HepG2 (cell line): ENCODE data around the gene VSIG2. TPM values are rescaled to one million over a fixed set of nuclear protein-coding genes. Genes with fewer than 3 reads are reported as not detected.

Source experiments
- AHR ChIP-seq: IDR thresholded peaks from 2 replicates; pipeline ENCODE4 v1.6.1; 2018; ENCODE audit warnings: missing genetic modification reagents, missing compliant biosample characterization
- CHCHD3 ChIP-seq: sonication (generic); formaldehyde crosslinking; IDR thresholded peaks from 2 replicates; pipeline ENCODE4 v1.8.0; 2022; ENCODE audit warnings: mild to moderate bottlenecking, missing genetic modification reagents, moderate library complexity
- CREB1 ChIP-seq, 2 experiments: fragments of 450-650 bp in 1 of 2; IDR thresholded peaks; 2 replicates each; pipeline ENCODE4 v1.6.1; 2016 to 2017; ENCODE audit warnings: control low read depth in 1 of 2, mild to moderate bottlenecking in 1 of 2, missing compliant biosample characterization in 1 of 2, missing genetic modification characterization in 1 of 2
- EP300 ChIP-seq, 3 experiments: sonication (generic) in 1 of 3; formaldehyde crosslinking in 1 of 3; IDR thresholded peaks; 2 replicates each; pipeline versions ENCODE4 v1.5.1 to v1.6.1; 2011 to 2020; ENCODE audit warnings: low read depth in 2 of 3, low read length in 2 of 3, borderline replicate concordance in 1 of 3, improper control_type of control experiment in 1 of 3, mild to moderate bottlenecking in 1 of 3, missing genetic modification reagents in 1 of 3, moderate library complexity in 1 of 3
- FLYWCH1 ChIP-seq: sonication (generic); formaldehyde crosslinking; IDR thresholded peaks from 2 replicates; pipeline ENCODE4 v1.8.1; 2023; ENCODE audit warnings: mild to moderate bottlenecking, missing genetic modification reagents
- HDAC2 ChIP-seq: sonication (generic); formaldehyde crosslinking; IDR thresholded peaks from 2 replicates; pipeline ENCODE4 v1.4.0; 2020; ENCODE audit warnings: missing genetic modification reagents
- MAZ ChIP-seq, 2 experiments: sonication (generic) in 1 of 2; formaldehyde crosslinking in 1 of 2; IDR thresholded peaks; 2 replicates each; pipeline versions ENCODE4 v1.5.0 to v1.6.1; 2012 to 2020; ENCODE audit warnings: low read depth in 2 of 2, mild to moderate bottlenecking in 2 of 2, borderline replicate concordance in 1 of 2, improper control_type of control experiment in 1 of 2, low read length in 1 of 2, missing genetic modification reagents in 1 of 2, moderate library complexity in 1 of 2
- NONO ChIP-seq, 2 experiments: fragments of 450-650 bp in 1 of 2; sonication (generic) in 1 of 2; formaldehyde crosslinking in 1 of 2; IDR thresholded peaks in 1 of 2; conservative IDR thresholded peaks in 1 of 2; 2 replicates each; pipeline versions ENCODE4 v1.6.1 to v1.8.0; 2017 to 2022; ENCODE audit warnings: mild to moderate bottlenecking in 1 of 2, missing genetic modification reagents in 1 of 2, moderate library complexity in 1 of 2
- PRPF4 ChIP-seq: fragments of 200-400 bp; formaldehyde crosslinking; IDR thresholded peaks from 2 replicates; pipeline ENCODE4 v1.6.1; 2016; ENCODE audit warnings: low read length, low read depth; ENCODE audit not compliant: poor library complexity, severe bottlenecking
- SNAI1 ChIP-seq: sonication (generic); formaldehyde crosslinking; IDR thresholded peaks from 2 replicates; pipeline ENCODE4 v1.5.0; 2020; ENCODE audit warnings: mild to moderate bottlenecking, missing genetic modification reagents, borderline replicate concordance
- YEATS2 ChIP-seq: sonication (generic); formaldehyde crosslinking; IDR thresholded peaks from 2 replicates; pipeline ENCODE4 v1.4.0; 2020; ENCODE audit warnings: missing genetic modification reagents, borderline replicate concordance
- ZNF224 ChIP-seq: sonication (generic); formaldehyde crosslinking; IDR thresholded peaks from 2 replicates; pipeline ENCODE4 v1.5.0; 2020; ENCODE audit warnings: mild to moderate bottlenecking, missing genetic modification reagents
- ZNF232 ChIP-seq: sonication (generic); formaldehyde crosslinking; IDR thresholded peaks from 2 replicates; pipeline ENCODE4 v1.4.0; 2020; ENCODE audit warnings: missing genetic modification reagents, borderline replicate concordance
- ZNF274 ChIP-seq: sonication (generic); formaldehyde crosslinking; IDR thresholded peaks from 2 replicates; pipeline ENCODE4 v1.5.1; 2020; ENCODE audit warnings: mild to moderate bottlenecking, missing genetic modification reagents
- ZNF333 ChIP-seq: sonication (generic); formaldehyde crosslinking; IDR thresholded peaks from 2 replicates; pipeline ENCODE4 v1.4.0; 2020; ENCODE audit warnings: mild to moderate bottlenecking, missing genetic modification reagents, borderline replicate concordance
- ZNF343 ChIP-seq: sonication (generic); formaldehyde crosslinking; IDR thresholded peaks from 2 replicates; pipeline ENCODE4 v1.4.0; 2020; ENCODE audit warnings: mild to moderate bottlenecking, missing genetic modification reagents
- ZNF687 ChIP-seq: sonication (generic); formaldehyde crosslinking; IDR thresholded peaks from 2 replicates; pipeline ENCODE4 v1.5.1; 2020; ENCODE audit warnings: mild to moderate bottlenecking, missing genetic modification reagents, moderate library complexity
- ZNF704 ChIP-seq: sonication (generic); formaldehyde crosslinking; IDR thresholded peaks from 2 replicates; pipeline ENCODE4 v1.8.1; 2023; ENCODE audit warnings: mild to moderate bottlenecking, inconsistent platforms, moderate library complexity, missing genetic modification reagents, borderline replicate concordance
- ZNF749 ChIP-seq: sonication (generic); formaldehyde crosslinking; IDR thresholded peaks from 2 replicates; pipeline ENCODE4 v1.8.0; 2022; ENCODE audit warnings: mild to moderate bottlenecking, missing genetic modification reagents, moderate library complexity, borderline replicate concordance
- ZNF773 ChIP-seq: sonication (generic); formaldehyde crosslinking; IDR thresholded peaks from 2 replicates; pipeline ENCODE4 v1.4.0; 2020; ENCODE audit warnings: missing genetic modification reagents, borderline replicate concordance
- ZNF878 ChIP-seq: sonication (generic); formaldehyde crosslinking; IDR thresholded peaks from 2 replicates; pipeline ENCODE4 v1.8.1; 2023; ENCODE audit warnings: mild to moderate bottlenecking, missing genetic modification reagents, moderate library complexity
- ZNF883 ChIP-seq: sonication (generic); formaldehyde crosslinking; IDR thresholded peaks from 2 replicates; pipeline ENCODE4 v1.5.1; 2020; ENCODE audit warnings: mild to moderate bottlenecking, missing genetic modification reagents; ENCODE audit errors: not compliant biosample characterization
- polyA plus RNA-seq, 8 experiments: library from polyadenylated mRNA; depleted of rRNA in 3 of 8; stranded (reverse) in 7 of 8; unstranded in 1 of 8; fragments of >200 nt; fragmentation: Illumina TruSeq in 4 of 8; extraction: Trizol in 4 of 8; gene quantifications; 2 replicates each; pipeline versions ENCODE4 v1.2.1 to v1.2.3, GENCODE V29; 2011 to 2016; ENCODE audit warnings: low read depth in 4 of 8, missing spikeins in 1 of 8, mixed read lengths in 1 of 8; ENCODE audit not compliant: insufficient read depth in 1 of 8
- total RNA-seq, 5 experiments: library from RNA; depleted of rRNA; stranded (reverse); fragments of >200 nt; fragmentation: Illumina TruSeq; extraction: Trizol; gene quantifications; 2 replicates each; pipeline ENCODE4 v1.2.3, GENCODE V29; 2016; ENCODE audit warnings: low read depth in 1 of 5

VSIG2 gene
- total and polyA plus RNA-seq, 2 of the 13 experiments (the other 11 are each of a cell fraction or from before 2014, with no cell fraction given) = 0.80 to 2.7 TPM

- TF ChIP-seq ZNF687 (CRISPR knock-in tag) = peak; percentile 91
- TF ChIP-seq ZNF343 = peak; percentile 76; the same call in 1 of the 2 replicates
- peak; percentile 82 for TF ChIP-seq MAZ (IDR thresholded peaks at IDR 0.05; ENCODE audit: borderline replicate concordance, low read depth, low read length)
- peak; percentile 83 for TF ChIP-seq MAZ (CRISPR knock-in tag; IDR thresholded peaks at IDR 0.05; ENCODE audit: low read depth)
- TF ChIP-seq CREB1 (IDR thresholded peaks at IDR 0.05) = peak; percentile 75; the same call in 1 of the 2 replicates
- TF ChIP-seq CREB1 (CRISPR knock-in tag; IDR thresholded peaks at IDR 0.05) = peak; percentile 61; the same call in 1 of the 2 replicates
- TF ChIP-seq NONO (IDR thresholded peaks at IDR 0.05) = no peak
- no peak; the same call in 1 of the 2 replicates for TF ChIP-seq NONO (CRISPR knock-in tag; conservative IDR thresholded peaks at IDR 0.05)
- TF ChIP-seq SNAI1 (CRISPR knock-in tag) = peak; percentile 83; the same call in 1 of the 2 replicates
- TF ChIP-seq CHCHD3 = peak; percentile 39; the same call in 1 of the 2 replicates
- no peak for TF ChIP-seq PRPF4
- TF ChIP-seq EP300 (IDR thresholded peaks at IDR 0.05; ENCODE audit: low read depth in 2 of 2, low read length in 2 of 2) = peak in 1 of 2 experiments; percentile 10; a peak in 1 of 4 replicates
- no peak for TF ChIP-seq EP300 (CRISPR knock-in tag; IDR thresholded peaks at IDR 0.05; ENCODE audit: borderline replicate concordance)
- no peak; the same call in 1 of the 2 replicates for TF ChIP-seq ZNF274 (CRISPR knock-in tag)
- TF ChIP-seq HDAC2 (CRISPR knock-in tag) = no peak
- TF ChIP-seq ZNF749 (CRISPR knock-in tag) = peak; percentile 61; the same call in 1 of the 2 replicates
- no peak; the same call in 1 of the 2 replicates for TF ChIP-seq ZNF232 (CRISPR knock-in tag)
- TF ChIP-seq ZNF224 (CRISPR knock-in tag) = no peak
- no peak for TF ChIP-seq ZNF878 (CRISPR knock-in tag)
- no peak for TF ChIP-seq FLYWCH1 (CRISPR knock-in tag)
- TF ChIP-seq ZNF883 (CRISPR knock-in tag) = no peak
- TF ChIP-seq ZNF704 = peak; percentile 55; the same call in 1 of the 2 replicates
- peak; percentile 40; the same call in 1 of the 2 replicates for TF ChIP-seq ZNF333 (CRISPR knock-in tag)
- peak; percentile 67; the same call in 1 of the 2 replicates for TF ChIP-seq YEATS2
- TF ChIP-seq AHR (CRISPR knock-in tag) = 0 out of 2 replicates have a peak, but pooled peaks have one; percentile 69
- no peak for TF ChIP-seq ZNF773
Observed at GRCh38 chr11:124800226-124800929, 48.3 kb upstream of the VSIG2 start, which contains the start of gene MSANTD2 (continued).
